Muscle of arm (tissue), 12 donors: ENCODE measurements around the gene MRPL51. TPM values are rescaled to one million over a fixed set of nuclear protein-coding genes. Genes with fewer than 3 reads are reported as not detected.
"Not testable (repeated sequence)": the region's sequence is repeated elsewhere in the genome, so short reads cannot be mapped to it uniquely, and the experiment has no call there.

Experiments used
- DNase-seq: peaks from one replicate; pipeline ENCODE4 v3.0.0-alpha.2; 2013
- polyA plus RNA-seq, 12 donors: library from polyadenylated mRNA; unstranded; fragments of 120-200 nt; gene quantifications; one replicate each; pipeline ENCODE4 v1.2.1, GENCODE V29; 2013; ENCODE audit not compliant: insufficient read length in 12 of 12

Gene MRPL51
- polyA plus RNA-seq, 12 donors: 104 to 178 (median 131) TPM; not detected in 1

GRCh38 chr12:6533923-6534694 is 41.0 kb upstream of the MRPL51 start, which contains the start of gene GAPDH:
Gene GAPDH (plus strand): TSS chr12:6534517. CDS start chr12:6534833, 316 bp downstream.
- peak; percentile 96 for DNase-seq

- DNase-seq: no peak
Measured at GRCh38 chr12:6533653-6533922, 40.5 kb upstream of the MRPL51 start.

- DNase-seq: no peak
Measured at GRCh38 chr12:6532927-6533652, 40.0 kb upstream of the MRPL51 start.

- DNase-seq: no peak
Measured at GRCh38 chr12:6532051-6532926, 39.2 kb upstream of the MRPL51 start.

- no peak for DNase-seq
Measured at GRCh38 chr12:6530576-6531260, 37.7 kb upstream of the MRPL51 start.

- DNase-seq: no peak
Measured at GRCh38 chr12:6529291-6529737, 36.3 kb upstream of the MRPL51 start.

GRCh38 chr12:6528539-6529235 is 35.6 kb upstream of the MRPL51 start:
- no peak for DNase-seq

GRCh38 chr12:6527711-6528110 is 34.6 kb upstream of the MRPL51 start:
- no peak for DNase-seq

GRCh38 chr12:6526766-6527525 is 33.9 kb upstream of the MRPL51 start:
- no peak for DNase-seq

- no peak for DNase-seq
Measured at GRCh38 chr12:6526201-6526600, 33.1 kb upstream of the MRPL51 start.

- no peak for DNase-seq
Measured at GRCh38 chr12:6524648-6525047, 31.6 kb upstream of the MRPL51 start.

GRCh38 chr12:6523708-6524107 is 30.6 kb upstream of the MRPL51 start:
- DNase-seq: no peak

GRCh38 chr12:6522193-6522592 is 29.1 kb upstream of the MRPL51 start:
- no peak for DNase-seq

- no peak for DNase-seq
Measured at GRCh38 chr12:6520186-6520585, 27.1 kb upstream of the MRPL51 start.

GRCh38 chr12:6508087-6508486 is 15.0 kb upstream of the MRPL51 start:
- no peak for DNase-seq

GRCh38 chr12:6507102-6507998 is 14.3 kb upstream of the MRPL51 start:
- no peak for DNase-seq

GRCh38 chr12:6500466-6500865 is 7.4 kb upstream of the MRPL51 start:
- no peak for DNase-seq

GRCh38 chr12:6497291-6497690 is 4.2 kb upstream of the MRPL51 start:
- not testable (repeated sequence) for DNase-seq

- DNase-seq: no peak
Measured at GRCh38 chr12:6494968-6495367, 1.9 kb upstream of the MRPL51 start.
